ENCODE measurements around the gene CPNE7. TPM values are rescaled to one million over a fixed set of nuclear protein-coding genes. Genes with fewer than 3 reads are reported as not detected.
"Not testable (repeated sequence)": the region's sequence is repeated elsewhere in the genome, so short reads cannot be mapped to it uniquely, and the experiment has no call there.

The CPNE7 gene
- total RNA-seq, 1 donor from 2014 or later, result 32.2 TPM

DNA sequence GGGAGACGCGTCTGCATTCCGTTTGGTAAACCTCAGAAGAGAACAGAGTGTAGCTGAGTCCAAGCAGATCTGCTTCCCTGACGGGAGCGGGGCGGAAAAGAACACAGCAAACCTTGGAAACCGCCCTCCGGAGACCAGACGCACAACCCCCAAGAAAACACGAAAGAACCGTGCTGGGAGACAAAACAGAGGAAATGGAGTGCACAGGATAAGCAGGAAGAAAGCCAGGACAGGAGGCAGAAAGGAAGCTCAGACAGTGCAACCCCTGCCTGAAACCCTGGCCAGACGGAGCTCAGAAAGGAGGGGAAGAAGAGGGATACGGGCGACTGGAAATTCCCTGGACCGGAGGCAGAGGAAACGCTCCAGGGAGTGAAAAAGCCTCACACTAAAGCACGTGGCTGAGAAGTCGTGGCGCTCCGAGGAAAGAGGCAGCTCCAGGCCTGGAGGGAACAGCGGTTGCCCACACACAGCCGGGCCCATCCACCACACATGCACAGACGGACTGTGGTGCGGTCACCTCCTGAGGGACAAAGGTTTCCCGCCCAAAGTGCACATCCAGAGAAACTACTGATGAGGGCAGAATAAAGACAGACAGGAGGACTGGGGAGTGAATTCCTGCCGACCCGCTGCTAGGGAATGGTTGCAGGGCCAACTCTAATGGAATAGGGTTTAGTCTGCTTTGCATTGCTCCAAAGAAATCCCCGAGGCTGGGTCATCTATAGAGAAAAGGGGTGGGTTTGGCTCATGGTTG is 48.1 kb downstream of the CPNE7 start:
- no peaks in the 10 kb centered on the region for H3K36me3 Mint-ChIP-seq (ENCODE audit: low read depth)
- H3K4me3 Mint-ChIP-seq, result no peak overlapping the region
- DNase-seq (ENCODE audit: low spot score), result no peak
- H3K9me3 Mint-ChIP-seq, result no peaks in the 10 kb centered on the region
- peaks cover 16% of the 10 kb centered on the region for H3K27me3 Mint-ChIP-seq (ENCODE audit: insufficient read depth)
- no peak overlapping the region for H3K27ac Mint-ChIP-seq
- H3K4me1 Mint-ChIP-seq (ENCODE audit: low read depth), result no peaks in the 10 kb centered on the region
- intact Hi-C loops (cut with micrococcal nuclease), result no loop called here

DNA sequence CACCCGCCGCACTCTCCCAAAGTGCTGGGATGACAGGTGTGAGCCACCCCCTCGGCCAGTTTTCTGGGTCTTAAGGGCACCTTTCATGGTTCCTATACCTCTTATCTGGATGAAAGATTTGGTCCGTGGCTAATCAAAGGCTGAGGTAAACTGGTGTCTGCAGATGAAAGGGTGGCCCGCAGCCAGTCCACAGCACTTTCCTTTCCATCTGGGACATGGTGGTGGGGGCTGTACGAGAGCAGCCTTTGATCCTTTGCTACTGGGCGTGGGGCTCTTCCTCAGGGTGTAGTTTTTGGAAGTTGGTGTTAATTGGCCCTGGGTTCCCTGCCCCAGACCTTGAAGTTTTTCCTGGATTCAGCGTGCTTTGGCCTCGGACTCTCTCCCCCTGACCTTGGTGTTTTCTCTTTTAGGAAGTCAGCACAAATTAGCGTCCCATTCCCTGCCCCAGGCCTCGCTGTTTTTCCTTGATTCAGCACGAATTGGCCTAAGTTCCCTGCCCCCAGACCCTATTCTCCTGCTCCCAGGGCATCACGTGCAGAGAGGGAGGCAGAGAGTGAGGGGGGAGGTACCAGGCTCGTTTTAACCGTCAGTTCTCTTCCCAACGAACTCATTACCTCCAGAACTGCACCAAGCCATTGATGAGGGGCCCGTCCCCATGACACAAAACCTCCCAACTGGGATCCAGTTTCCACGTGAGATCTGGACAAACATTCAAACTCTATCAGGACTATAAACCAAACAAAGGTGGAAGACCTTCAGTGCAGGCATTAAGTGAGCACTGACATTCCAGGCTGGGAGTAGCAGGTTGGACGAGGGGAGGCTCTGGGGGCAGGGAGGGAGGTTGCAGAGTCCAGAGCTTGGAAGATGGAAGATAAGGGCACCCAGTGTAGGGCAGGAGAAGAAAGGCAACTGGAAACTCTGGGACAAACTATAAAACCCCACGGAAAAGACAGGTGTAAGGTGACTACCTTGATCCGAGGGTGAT is 49.5 kb downstream of the CPNE7 start:
- Mint-ChIP-seq H3K9me3 (no peaks in the 10 kb centered on the region), H3K27me3 (ENCODE audit: insufficient read depth) (peaks cover 16% of the 10 kb centered on the region), H3K4me3 (no peak overlapping the region), H3K36me3 (ENCODE audit: low read depth) (no peaks in the 10 kb centered on the region), H3K27ac (no peak overlapping the region), H3K4me1 (ENCODE audit: low read depth) (no peaks in the 10 kb centered on the region)
- intact Hi-C loops (cut with micrococcal nuclease), result no loop called here
- no peak for DNase-seq (ENCODE audit: low spot score)

DNA sequence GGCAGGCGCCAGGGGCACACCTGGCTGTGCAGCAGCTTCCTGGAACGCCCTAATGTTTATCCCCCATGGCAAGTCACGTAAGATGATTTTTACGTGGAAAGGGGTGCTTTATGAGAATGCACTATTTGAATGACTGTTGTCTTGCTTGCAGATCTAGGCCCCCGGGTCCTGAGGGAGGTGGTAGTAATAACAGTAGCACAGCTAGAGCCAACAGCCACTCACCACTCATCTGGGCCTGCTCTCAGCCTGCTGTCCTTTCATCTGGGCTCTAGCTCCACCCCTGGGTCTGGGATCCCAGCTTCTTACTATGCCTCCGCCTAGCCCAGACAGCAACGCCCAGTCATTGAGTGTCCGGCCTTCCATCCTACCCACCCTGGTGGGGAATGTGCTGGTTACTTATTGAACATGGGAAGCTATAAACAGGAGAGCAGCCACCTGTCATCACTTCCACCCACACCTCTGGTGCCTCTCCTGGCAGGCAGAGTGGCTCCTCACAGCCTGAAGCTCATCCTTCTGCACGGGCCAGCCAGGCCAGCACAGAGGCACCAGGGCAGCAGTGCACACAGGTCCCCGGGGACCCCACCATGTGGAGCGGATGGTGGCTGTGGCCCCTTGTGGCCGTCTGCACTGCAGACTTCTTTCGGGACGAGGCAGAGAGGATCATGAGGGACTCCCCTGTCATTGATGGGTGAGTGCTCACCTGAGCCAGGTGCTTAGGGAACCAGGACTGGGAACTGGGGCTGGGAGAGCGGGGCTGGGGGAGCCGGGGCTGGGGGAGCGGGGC is 54.5 kb downstream of the CPNE7 start:
- no peaks in the 10 kb centered on the region for H3K4me1 Mint-ChIP-seq (ENCODE audit: low read depth)
- H3K36me3 Mint-ChIP-seq (ENCODE audit: low read depth), result no peaks in the 10 kb centered on the region
- no peak overlapping the region for H3K27ac Mint-ChIP-seq
- no peaks in the 10 kb centered on the region for H3K9me3 Mint-ChIP-seq
- H3K4me3 Mint-ChIP-seq, result no peak overlapping the region
- H3K27me3 Mint-ChIP-seq (ENCODE audit: insufficient read depth), result peaks cover 1% of the 10 kb centered on the region
- intact Hi-C loops (cut with micrococcal nuclease), result no loop called here
- DNase-seq (ENCODE audit: low spot score), result no peak

DNA sequence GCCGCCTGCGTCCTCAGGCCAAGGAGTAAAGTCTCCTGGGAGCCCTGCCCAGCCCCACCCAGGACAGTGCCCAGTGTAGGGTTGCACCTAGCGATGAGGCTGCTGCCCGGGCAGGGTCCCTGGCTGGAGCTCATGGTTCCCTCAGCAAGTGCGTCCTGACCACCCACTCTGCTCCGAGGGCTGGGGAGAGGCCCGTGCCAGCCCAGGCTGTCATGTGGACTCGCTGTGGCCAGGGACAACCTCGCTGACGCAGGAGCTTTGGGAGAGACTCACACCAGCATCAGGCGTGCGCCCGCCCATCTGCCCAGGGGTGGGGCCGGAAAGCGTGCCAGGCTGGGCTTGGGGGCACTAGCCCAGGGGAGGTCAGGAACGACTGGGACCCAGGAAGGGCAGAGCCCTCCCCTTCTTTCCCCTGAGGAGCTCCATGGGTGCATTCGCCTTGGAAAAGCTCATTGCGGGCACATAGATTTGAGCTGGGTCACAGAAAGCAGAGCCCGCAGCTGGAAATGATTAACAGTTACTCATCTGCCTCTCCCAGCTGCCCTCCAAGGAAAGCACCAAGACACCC is 57.6 kb downstream of the CPNE7 start:
- no peaks in the 10 kb centered on the region for H3K27me3 Mint-ChIP-seq (ENCODE audit: insufficient read depth)
- H3K4me3 Mint-ChIP-seq, result no peak overlapping the region
- H3K36me3 Mint-ChIP-seq (ENCODE audit: low read depth), result no peaks in the 10 kb centered on the region
- H3K27ac Mint-ChIP-seq, result no peak overlapping the region
- intact Hi-C loops (cut with micrococcal nuclease), result no loop called here
- DNase-seq (ENCODE audit: low spot score), result no peak
- no peaks in the 10 kb centered on the region for H3K9me3 Mint-ChIP-seq
- H3K4me1 Mint-ChIP-seq (ENCODE audit: low read depth), result no peaks in the 10 kb centered on the region

DNA sequence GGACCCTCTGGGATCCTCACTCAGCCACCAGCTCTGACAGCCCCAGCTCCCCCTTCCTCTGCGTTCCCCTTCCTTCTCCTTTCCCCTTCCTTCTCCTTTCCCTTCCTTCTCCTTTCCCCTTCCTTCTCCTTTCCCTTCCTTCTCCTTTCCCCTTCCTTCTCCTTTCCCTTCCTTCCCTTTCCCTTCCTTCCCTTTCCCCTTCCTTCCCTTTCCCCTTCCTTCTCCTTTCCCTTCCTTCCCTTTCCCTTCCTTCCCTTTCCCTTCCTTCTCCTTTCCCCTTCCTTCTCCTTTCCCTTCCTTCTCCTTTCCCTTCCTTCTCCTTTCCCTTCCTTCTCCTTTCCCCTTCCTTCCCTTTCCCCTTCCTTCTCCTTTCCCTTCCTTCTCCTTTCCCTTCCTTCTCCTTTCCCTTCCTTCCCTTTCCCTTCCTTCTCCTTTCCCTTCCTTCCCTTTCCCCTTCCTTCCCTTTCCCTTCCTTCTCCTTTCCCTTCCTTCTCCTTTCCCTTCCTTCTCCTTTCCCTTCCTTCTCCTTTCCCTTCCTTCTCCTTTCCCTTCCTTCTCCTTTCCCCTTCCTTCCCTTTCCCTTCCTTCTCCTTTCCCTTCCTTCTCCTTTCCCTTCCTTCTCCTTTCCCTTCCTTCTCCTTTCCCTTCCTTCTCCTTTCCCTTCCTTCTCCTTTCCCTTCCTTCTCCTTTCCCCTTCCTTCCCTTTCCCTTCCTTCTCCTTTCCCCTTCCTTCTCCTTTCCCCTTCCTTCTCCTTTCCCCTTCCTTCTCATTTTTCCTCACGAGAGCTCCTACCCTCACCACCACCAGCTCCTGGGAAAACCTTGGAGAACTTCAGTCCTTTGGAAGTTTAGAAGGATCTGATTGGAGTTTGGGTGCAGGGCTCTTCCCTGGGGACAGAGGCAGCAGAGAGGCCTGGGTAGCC is 59.2 kb downstream of the CPNE7 start:
- H3K4me3 Mint-ChIP-seq; H3K36me3 Mint-ChIP-seq (ENCODE audit: low read depth); H3K4me1 Mint-ChIP-seq (ENCODE audit: low read depth); intact Hi-C loops (cut with micrococcal nuclease); H3K9me3 Mint-ChIP-seq; H3K27ac Mint-ChIP-seq; DNase-seq (ENCODE audit: low spot score); H3K27me3 Mint-ChIP-seq (ENCODE audit: insufficient read depth): not testable (repeated sequence)

DNA sequence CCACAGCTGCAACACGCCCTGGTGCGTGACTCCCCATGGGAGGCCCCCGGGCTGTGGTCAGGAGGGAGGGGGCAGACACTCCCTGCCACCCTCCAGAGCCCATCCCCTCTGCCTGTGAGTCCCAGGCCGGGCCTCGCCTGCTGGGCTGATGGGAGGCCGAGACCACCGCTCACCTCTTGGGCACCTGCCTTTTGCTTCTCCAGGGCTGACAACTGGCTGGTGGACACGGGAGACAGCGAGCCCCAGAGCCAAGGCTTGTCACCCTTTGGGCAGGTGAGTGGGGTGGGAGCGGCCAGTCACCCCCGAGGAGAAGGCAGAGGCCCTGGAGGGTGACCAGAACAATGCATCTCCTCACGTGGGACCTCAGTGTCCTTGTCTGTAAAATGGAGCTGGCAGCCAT is 61.1 kb downstream of the CPNE7 start:
- Mint-ChIP-seq H3K9me3 (no peaks in the 10 kb centered on the region), H3K27me3 (ENCODE audit: insufficient read depth) (peaks cover 2% of the 10 kb centered on the region), H3K4me3 (no peak overlapping the region), H3K4me1 (ENCODE audit: low read depth) (peaks cover 10% of the 10 kb centered on the region), H3K27ac (no peak overlapping the region), H3K36me3 (ENCODE audit: low read depth) (no peaks in the 10 kb centered on the region)
- no peak for DNase-seq (ENCODE audit: low spot score)
- intact Hi-C loops (cut with micrococcal nuclease), result no loop called here

DNA sequence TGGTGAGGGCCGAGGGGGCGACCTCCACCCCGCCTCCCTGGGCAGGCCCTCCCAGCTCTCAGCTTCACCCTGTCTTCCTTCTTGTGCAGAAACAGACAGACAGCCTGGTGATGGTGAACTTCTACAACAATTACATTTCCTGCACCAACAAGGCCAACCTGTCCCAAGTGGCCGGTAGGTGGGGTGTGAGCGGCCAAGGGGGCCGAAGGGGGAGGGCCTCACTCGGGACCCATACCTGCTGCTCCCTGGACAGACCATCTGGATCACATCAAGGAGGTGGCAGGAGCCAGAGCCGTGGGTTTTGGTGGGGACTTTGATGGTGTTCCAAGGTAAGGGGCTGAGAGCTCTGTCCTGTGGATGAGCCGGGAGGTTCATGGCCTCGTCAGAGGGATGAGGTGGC is 61.8 kb downstream of the CPNE7 start:
- DNase-seq (ENCODE audit: low spot score), result no peak
- H3K27ac Mint-ChIP-seq, result no peak overlapping the region
- no peaks in the 10 kb centered on the region for H3K36me3 Mint-ChIP-seq (ENCODE audit: low read depth)
- H3K9me3 Mint-ChIP-seq, result no peaks in the 10 kb centered on the region
- H3K4me1 Mint-ChIP-seq (ENCODE audit: low read depth), result peaks cover 10% of the 10 kb centered on the region
- intact Hi-C loops (cut with micrococcal nuclease), result no loop called here
- peaks cover 2% of the 10 kb centered on the region for H3K27me3 Mint-ChIP-seq (ENCODE audit: insufficient read depth)
- no peak overlapping the region for H3K4me3 Mint-ChIP-seq

DNA sequence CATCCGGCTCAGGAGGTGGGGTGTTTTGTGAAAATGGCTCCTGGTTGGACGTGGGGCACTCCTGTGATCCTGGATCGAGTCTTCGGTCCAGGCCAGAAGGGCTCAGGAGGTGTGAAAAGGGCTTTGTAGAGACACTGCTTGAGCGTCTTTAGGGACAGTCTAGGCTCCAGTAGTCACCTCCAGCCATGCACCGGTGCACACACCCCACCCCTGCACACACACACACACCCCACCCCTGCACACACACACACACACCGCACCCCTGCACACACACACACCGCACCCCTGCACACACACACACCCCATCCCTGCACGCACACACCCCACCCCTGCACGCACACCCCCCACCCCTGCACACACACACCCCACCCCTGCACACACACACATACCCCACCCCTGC is 62.9 kb downstream of the CPNE7 start:
- peaks cover 10% of the 10 kb centered on the region for H3K4me1 Mint-ChIP-seq (ENCODE audit: low read depth)
- no peaks in the 10 kb centered on the region for H3K36me3 Mint-ChIP-seq (ENCODE audit: low read depth)
- no peak overlapping the region for H3K4me3 Mint-ChIP-seq
- H3K27ac Mint-ChIP-seq, result no peak overlapping the region
- H3K9me3 Mint-ChIP-seq, result no peaks in the 10 kb centered on the region
- no peak for DNase-seq (ENCODE audit: low spot score)
- intact Hi-C loops (cut with micrococcal nuclease), result no loop called here
- H3K27me3 Mint-ChIP-seq (ENCODE audit: insufficient read depth), result peaks cover 2% of the 10 kb centered on the region

DNA sequence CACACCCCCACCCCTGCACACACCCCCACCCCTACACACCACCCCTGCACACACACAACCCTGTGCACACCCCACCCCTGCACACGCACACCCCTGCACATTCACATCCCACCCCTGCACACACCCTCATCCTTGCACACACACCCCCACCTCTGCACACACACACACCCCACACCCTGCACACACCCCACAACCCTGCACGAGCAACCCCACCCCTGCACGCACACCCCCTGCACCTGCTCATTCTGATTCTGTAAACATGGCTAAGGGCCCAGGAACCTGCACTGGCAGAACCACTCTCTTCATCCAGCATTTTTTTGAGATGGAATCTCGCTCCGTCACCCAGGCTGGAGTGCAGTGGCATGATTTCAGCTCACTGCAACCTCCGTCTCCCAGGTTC is 63.8 kb downstream of the CPNE7 start:
- no peak for DNase-seq (ENCODE audit: low spot score)
- H3K27me3 Mint-ChIP-seq (ENCODE audit: insufficient read depth), result peaks cover 2% of the 10 kb centered on the region
- intact Hi-C loops (cut with micrococcal nuclease), result no loop called here
- peaks cover 10% of the 10 kb centered on the region for H3K4me1 Mint-ChIP-seq (ENCODE audit: low read depth)
- no peaks in the 10 kb centered on the region for H3K9me3 Mint-ChIP-seq
- H3K36me3 Mint-ChIP-seq (ENCODE audit: low read depth), result peaks cover 2% of the 10 kb centered on the region
- no peak overlapping the region for H3K4me3 Mint-ChIP-seq
- H3K27ac Mint-ChIP-seq, result no peak overlapping the region

DNA sequence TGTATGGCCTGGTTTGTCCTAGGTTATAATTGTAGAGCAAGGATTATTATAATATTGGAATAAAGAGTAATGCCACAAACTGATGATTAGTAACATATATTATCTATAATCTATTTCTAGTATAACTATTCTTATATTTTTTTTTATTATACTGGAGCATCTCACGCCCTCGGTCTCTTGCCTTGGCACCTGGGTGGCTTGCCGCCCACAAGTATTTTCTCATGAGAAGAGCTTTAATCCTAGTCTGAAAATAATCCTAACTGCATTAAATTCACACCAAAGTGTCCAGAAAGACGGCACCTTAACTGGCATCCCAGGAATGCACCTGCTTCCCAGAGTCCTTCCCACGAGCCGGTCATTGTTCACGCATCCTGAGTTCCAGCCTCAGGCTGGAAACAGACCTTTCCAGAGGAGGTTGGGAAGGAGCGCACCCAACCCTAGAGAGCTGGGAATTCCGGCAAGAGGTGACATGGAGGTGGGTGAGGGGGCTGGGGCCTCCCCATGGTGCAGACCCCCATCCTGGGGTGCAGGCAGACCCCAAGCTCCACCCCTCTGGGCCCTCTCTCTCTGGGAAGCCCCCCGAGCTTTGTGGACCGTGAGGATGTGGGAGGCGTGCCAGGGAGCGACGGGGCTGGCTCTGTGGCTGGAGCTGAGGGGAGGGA is 66.0 kb downstream of the CPNE7 start:
- H3K36me3 Mint-ChIP-seq (ENCODE audit: low read depth), result peaks cover 11% of the 10 kb centered on the region
- no peak overlapping the region for H3K4me3 Mint-ChIP-seq
- no peak for DNase-seq (ENCODE audit: low spot score)
- intact Hi-C loops (cut with micrococcal nuclease), result loop anchor here (1.0 to 2.0 kb wide), 5 partner anchors 17 to 132 kb away; partner anchors contain the start of gene RPL13
- H3K27ac Mint-ChIP-seq, result no peak overlapping the region
- H3K27me3 Mint-ChIP-seq (ENCODE audit: insufficient read depth), result peaks cover 2% of the 10 kb centered on the region
- H3K4me1 Mint-ChIP-seq (ENCODE audit: low read depth), result peaks cover 10% of the 10 kb centered on the region
- no peaks in the 10 kb centered on the region for H3K9me3 Mint-ChIP-seq

DNA sequence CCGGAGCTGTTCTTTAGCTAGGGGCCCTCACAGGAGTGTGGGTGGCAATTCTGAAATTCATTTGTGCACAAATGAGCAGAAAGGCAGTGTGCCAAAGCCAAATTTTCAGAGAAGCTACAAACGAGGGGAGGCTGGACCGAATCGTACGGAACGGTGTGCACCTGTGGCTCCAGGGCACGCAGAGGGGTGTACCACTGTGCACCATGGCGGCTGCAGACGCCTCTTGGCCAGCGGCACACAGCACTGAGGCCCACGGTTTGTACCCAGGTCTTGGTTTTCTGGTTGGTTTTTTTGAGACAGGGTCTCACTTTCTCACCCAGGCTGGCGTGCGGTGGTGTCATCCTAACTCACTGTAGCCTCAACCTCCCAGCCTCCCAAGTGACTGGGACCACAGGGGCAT is 67.0 kb downstream of the CPNE7 start:
- H3K4me3 Mint-ChIP-seq, result no peak overlapping the region
- intact Hi-C loops (cut with micrococcal nuclease), result no loop called here
- no peak overlapping the region for H3K27ac Mint-ChIP-seq
- no peaks in the 10 kb centered on the region for H3K9me3 Mint-ChIP-seq
- peaks cover 2% of the 10 kb centered on the region for H3K27me3 Mint-ChIP-seq (ENCODE audit: insufficient read depth)
- peaks cover 11% of the 10 kb centered on the region for H3K36me3 Mint-ChIP-seq (ENCODE audit: low read depth)
- H3K4me1 Mint-ChIP-seq (ENCODE audit: low read depth), result peaks cover 10% of the 10 kb centered on the region
- no peak for DNase-seq (ENCODE audit: low spot score)
